GM12892 (cell line): Measurements from ENCODE around the gene NR2C2.

Source experiments
- POLR2A ChIP-seq: IDR thresholded peaks from 2 replicates; pipeline ENCODE4 v1.6.1; 2011; ENCODE audit warnings: low read depth, low read length, control low read depth
- POLR2AphosphoS5 ChIP-seq: IDR thresholded peaks from 2 replicates; pipeline ENCODE4 v1.6.1; 2011; ENCODE audit warnings: low read depth, low read length, control low read depth

- TF ChIP-seq POLR2A (no peak), POLR2AphosphoS5 (no peak)
Observed at GRCh38 chr3:14921034-14921616, 26.3 kb upstream of the NR2C2 start.
